HEK293 (cell line): ENCODE data around the gene CCDC158.

Experiments used
- CTCF ChIA-PET: fragments of 350-600 bp; formaldehyde crosslinking; extraction: SDS; loops from one replicate; lab custom pipeline; 2021; ENCODE audit warnings: antibody characterized with exemption; lab: Yijun Ruan, JAX
- POLR2A ChIA-PET: fragments of 300-600 bp; formaldehyde crosslinking; extraction: SDS; loops from one replicate; lab custom pipeline; 2020; ENCODE audit warnings: antibody characterized with exemption, inconsistent platforms; lab: Yijun Ruan, JAX
- H3K27ac ChIP-seq: fragments of 200-500 bp; sonication (Bioruptor generic); 2 replicates; pipeline ENCODE4 v1.5.1; 2014; ENCODE audit warnings: low read depth, low read length, control low read depth, inconsistent platforms; ENCODE audit errors: extremely low read depth
- H3K36me3 ChIP-seq, 2 experiments: fragments of 200-500 bp in 1 of 2; sonication (Bioruptor generic) in 1 of 2; 1 replicate in 1 of 2; 2 replicates in 1 of 2; pipeline ENCODE4 v1.5.1; 2014 to 2017; ENCODE audit warnings: inconsistent platforms in 2 of 2, low read length in 2 of 2; ENCODE audit not compliant: control insufficient read depth in 2 of 2, insufficient read depth in 1 of 2
- H3K4me1 ChIP-seq: fragments of 200-500 bp; sonication (Bioruptor generic); 2 replicates; pipeline ENCODE4 v1.5.1; 2014; ENCODE audit warnings: mild to moderate bottlenecking, low read length, inconsistent platforms; ENCODE audit not compliant: control insufficient read depth, insufficient read depth
- H3K4me3 ChIP-seq: 2 replicates; pipeline ENCODE4 v1.5.1; 2011; ENCODE audit warnings: low read depth, mild to moderate bottlenecking, control low read depth, low read length, moderate library complexity
- H3K9me3 ChIP-seq: fragments of 200-500 bp; sonication (Bioruptor generic); 2 replicates; pipeline ENCODE4 v1.5.1; 2014; ENCODE audit warnings: low read depth, low read length, inconsistent platforms; ENCODE audit not compliant: control insufficient read depth, insufficient read depth
- FEZF1 ChIP-seq: fragments of 450-650 bp; formaldehyde crosslinking; IDR thresholded peaks from 2 replicates; pipeline ENCODE4 v1.5.1; 2016; ENCODE audit warnings: missing biosample characterization, missing genetic modification characterization
- GLIS2 ChIP-seq: fragments of 450-650 bp; formaldehyde crosslinking; IDR thresholded peaks from 2 replicates; pipeline ENCODE4 v1.5.1; 2016; ENCODE audit warnings: missing biosample characterization, missing genetic modification characterization
- RBAK ChIP-seq: fragments of 450-650 bp; formaldehyde crosslinking; IDR thresholded peaks from 2 replicates; pipeline ENCODE4 v1.5.1; 2016; ENCODE audit warnings: missing biosample characterization, missing genetic modification characterization
- YY1 ChIP-seq: fragments of 450-650 bp; formaldehyde crosslinking; IDR thresholded peaks from 2 replicates; pipeline ENCODE4 v1.5.1; 2018; ENCODE audit warnings: missing biosample characterization, missing genetic modification characterization
- ZBTB17 ChIP-seq: fragments of 450-650 bp; formaldehyde crosslinking; IDR thresholded peaks from 2 replicates; pipeline ENCODE4 v1.5.1; 2016; ENCODE audit warnings: missing biosample characterization, missing genetic modification characterization
- ZBTB8A ChIP-seq: fragments of 450-650 bp; formaldehyde crosslinking; IDR thresholded peaks from 2 replicates; pipeline ENCODE4 v1.5.1; 2016; ENCODE audit warnings: missing biosample characterization, missing genetic modification characterization
- ZNF140 ChIP-seq: fragments of 450-650 bp; formaldehyde crosslinking; IDR thresholded peaks from 2 replicates; pipeline ENCODE4 v1.5.1; 2016; ENCODE audit warnings: missing biosample characterization, missing genetic modification characterization
- ZNF335 ChIP-seq: fragments of 450-650 bp; formaldehyde crosslinking; conservative IDR thresholded peaks from 2 replicates; pipeline ENCODE4 v1.5.1; 2016; ENCODE audit warnings: missing biosample characterization, missing genetic modification characterization
- ZNF37A ChIP-seq: fragments of 450-650 bp; IDR thresholded peaks from 2 replicates; pipeline ENCODE4 v1.5.1; 2018; ENCODE audit warnings: missing biosample characterization, missing genetic modification characterization
- ZNF433 ChIP-seq: fragments of 450-650 bp; formaldehyde crosslinking; IDR thresholded peaks from 2 replicates; pipeline ENCODE4 v1.5.1; 2016; ENCODE audit warnings: missing biosample characterization, missing genetic modification characterization, low read depth
- ZNF501 ChIP-seq: fragments of 450-650 bp; formaldehyde crosslinking; IDR thresholded peaks from 2 replicates; pipeline ENCODE4 v1.5.1; 2016; ENCODE audit warnings: missing biosample characterization, missing genetic modification characterization
- ZNF600 ChIP-seq: fragments of 450-650 bp; formaldehyde crosslinking; IDR thresholded peaks from 2 replicates; pipeline ENCODE4 v1.5.1; 2016; ENCODE audit warnings: missing biosample characterization, missing genetic modification characterization
- ZNF621 ChIP-seq: fragments of 450-650 bp; formaldehyde crosslinking; IDR thresholded peaks from 2 replicates; pipeline ENCODE4 v1.5.1; 2017; ENCODE audit warnings: missing biosample characterization, missing genetic modification characterization
- ZNF629 ChIP-seq: fragments of 450-650 bp; formaldehyde crosslinking; IDR thresholded peaks from 2 replicates; pipeline ENCODE4 v1.5.1; 2017; ENCODE audit warnings: missing biosample characterization, missing genetic modification characterization
- ZNF660 ChIP-seq: fragments of 450-650 bp; IDR thresholded peaks from 2 replicates; pipeline ENCODE4 v1.5.1; 2018; ENCODE audit warnings: missing biosample characterization, mild to moderate bottlenecking, missing genetic modification characterization
- ZNF76 ChIP-seq: fragments of 450-650 bp; formaldehyde crosslinking; IDR thresholded peaks from 2 replicates; pipeline ENCODE4; 2016; ENCODE audit warnings: low read depth, missing biosample characterization, missing genetic modification characterization, borderline replicate concordance
- ZNF768 ChIP-seq: fragments of 450-650 bp; formaldehyde crosslinking; IDR thresholded peaks from 2 replicates; pipeline ENCODE4 v1.5.1; 2018; ENCODE audit warnings: missing biosample characterization, mild to moderate bottlenecking, missing genetic modification characterization
- ZNF843 ChIP-seq: fragments of 450-650 bp; formaldehyde crosslinking; IDR thresholded peaks from 2 replicates; pipeline ENCODE4 v1.5.1; 2016; ENCODE audit warnings: missing biosample characterization, missing genetic modification characterization
- ZSCAN30 ChIP-seq: fragments of 450-650 bp; IDR thresholded peaks from 2 replicates; pipeline ENCODE4 v1.5.1; 2018; ENCODE audit warnings: missing biosample characterization, mild to moderate bottlenecking, missing genetic modification characterization, moderate library complexity
- TF ChIP-seq, protein P1 (sequence below): fragments of 450-650 bp; formaldehyde crosslinking; IDR thresholded peaks from 2 replicates; pipeline ENCODE4 v1.5.1; 2016; ENCODE audit warnings: missing biosample characterization, missing genetic modification characterization, low read depth
- TF ChIP-seq, protein P2 (sequence below): fragments of 450-650 bp; formaldehyde crosslinking; IDR thresholded peaks from 2 replicates; pipeline ENCODE4; 2016; ENCODE audit warnings: missing biosample characterization, missing genetic modification characterization
- TF ChIP-seq, protein P3 (sequence below): IDR thresholded peaks from 2 replicates; pipeline ENCODE4 v1.6.1; 2011; ENCODE audit warnings: mild to moderate bottlenecking, low read depth, low read length, borderline replicate concordance
- TF ChIP-seq, protein P4 (sequence below): fragments of 450-650 bp; formaldehyde crosslinking; IDR thresholded peaks from 2 replicates; pipeline ENCODE4 v1.5.1; 2016; ENCODE audit warnings: missing biosample characterization, missing genetic modification characterization
- TF ChIP-seq, protein P5 (sequence below): fragments of 450-650 bp; formaldehyde crosslinking; IDR thresholded peaks from 2 replicates; pipeline ENCODE4 v1.5.1; 2016; ENCODE audit warnings: missing biosample characterization, missing genetic modification characterization, borderline replicate concordance
- TF ChIP-seq, protein P6 (sequence below): fragments of 450-650 bp; formaldehyde crosslinking; IDR thresholded peaks from 2 replicates; pipeline ENCODE4 v1.5.1; 2017; ENCODE audit warnings: missing biosample characterization, missing genetic modification characterization
- TF ChIP-seq, protein P7 (sequence below): fragments of 450-650 bp; formaldehyde crosslinking; IDR thresholded peaks from 2 replicates; pipeline ENCODE4 v1.5.1; 2016; ENCODE audit warnings: missing biosample characterization, missing genetic modification characterization

Gene CCDC158

DNA sequence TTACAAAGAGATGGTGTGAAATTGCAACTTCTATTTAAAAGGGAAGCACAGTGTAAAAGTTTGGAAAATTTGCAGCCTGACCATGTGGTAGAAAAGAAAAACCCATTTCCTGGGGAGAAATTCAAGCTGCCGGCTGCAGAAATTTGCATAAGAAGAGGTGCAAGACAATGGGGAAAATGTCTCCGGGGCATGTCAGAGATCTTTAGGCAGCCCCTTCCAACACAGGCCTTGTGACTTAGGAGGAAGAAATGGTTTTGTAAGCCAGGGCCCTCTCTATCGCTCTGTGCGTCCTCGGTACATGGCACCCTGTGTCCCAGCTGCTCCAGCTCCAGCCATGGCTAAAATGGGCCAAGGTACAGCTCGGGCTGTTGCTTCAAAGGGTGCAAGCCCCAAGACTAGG, 40.4 kb downstream of the CCDC158 start:
- H3K27ac ChIP-seq, result no peak overlapping the region
- no peaks in the 10 kb centered on the region for H3K9me3 ChIP-seq
- TF ChIP-seq RBAK (tag by site-specific recombination), result no peak
- no peak for TF ChIP-seq ZNF37A (tag by site-specific recombination)
- TF ChIP-seq, protein P1, sequence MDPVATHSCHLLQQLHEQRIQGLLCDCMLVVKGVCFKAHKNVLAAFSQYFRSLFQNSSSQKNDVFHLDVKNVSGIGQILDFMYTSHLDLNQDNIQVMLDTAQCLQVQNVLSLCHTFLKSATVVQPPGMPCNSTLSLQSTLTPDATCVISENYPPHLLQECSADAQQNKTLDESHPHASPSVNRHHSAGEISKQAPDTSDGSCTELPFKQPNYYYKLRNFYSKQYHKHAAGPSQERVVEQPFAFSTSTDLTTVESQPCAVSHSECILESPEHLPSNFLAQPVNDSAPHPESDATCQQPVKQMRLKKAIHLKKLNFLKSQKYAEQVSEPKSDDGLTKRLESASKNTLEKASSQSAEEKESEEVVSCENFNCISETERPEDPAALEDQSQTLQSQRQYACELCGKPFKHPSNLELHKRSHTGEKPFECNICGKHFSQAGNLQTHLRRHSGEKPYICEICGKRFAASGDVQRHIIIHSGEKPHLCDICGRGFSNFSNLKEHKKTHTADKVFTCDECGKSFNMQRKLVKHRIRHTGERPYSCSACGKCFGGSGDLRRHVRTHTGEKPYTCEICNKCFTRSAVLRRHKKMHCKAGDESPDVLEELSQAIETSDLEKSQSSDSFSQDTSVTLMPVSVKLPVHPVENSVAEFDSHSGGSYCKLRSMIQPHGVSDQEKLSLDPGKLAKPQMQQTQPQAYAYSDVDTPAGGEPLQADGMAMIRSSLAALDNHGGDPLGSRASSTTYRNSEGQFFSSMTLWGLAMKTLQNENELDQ (tag by site-specific recombination), result no peak
- TF ChIP-seq ZNF140 (tag by site-specific recombination), result no peak
- TF ChIP-seq ZNF768, result no peak
- TF ChIP-seq, protein P2, sequence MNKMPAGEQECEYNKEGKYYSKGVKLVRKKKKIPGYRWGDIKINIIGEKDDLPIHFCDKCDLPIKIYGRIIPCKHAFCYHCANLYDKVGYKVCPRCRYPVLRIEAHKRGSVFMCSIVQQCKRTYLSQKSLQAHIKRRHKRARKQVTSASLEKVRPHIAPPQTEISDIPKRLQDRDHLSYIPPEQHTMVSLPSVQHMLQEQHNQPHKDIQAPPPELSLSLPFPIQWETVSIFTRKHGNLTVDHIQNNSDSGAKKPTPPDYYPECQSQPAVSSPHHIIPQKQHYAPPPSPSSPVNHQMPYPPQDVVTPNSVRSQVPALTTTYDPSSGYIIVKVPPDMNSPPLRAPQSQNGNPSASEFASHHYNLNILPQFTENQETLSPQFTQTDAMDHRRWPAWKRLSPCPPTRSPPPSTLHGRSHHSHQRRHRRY (tag by site-specific recombination), result no peak
- TF ChIP-seq, protein P3, sequence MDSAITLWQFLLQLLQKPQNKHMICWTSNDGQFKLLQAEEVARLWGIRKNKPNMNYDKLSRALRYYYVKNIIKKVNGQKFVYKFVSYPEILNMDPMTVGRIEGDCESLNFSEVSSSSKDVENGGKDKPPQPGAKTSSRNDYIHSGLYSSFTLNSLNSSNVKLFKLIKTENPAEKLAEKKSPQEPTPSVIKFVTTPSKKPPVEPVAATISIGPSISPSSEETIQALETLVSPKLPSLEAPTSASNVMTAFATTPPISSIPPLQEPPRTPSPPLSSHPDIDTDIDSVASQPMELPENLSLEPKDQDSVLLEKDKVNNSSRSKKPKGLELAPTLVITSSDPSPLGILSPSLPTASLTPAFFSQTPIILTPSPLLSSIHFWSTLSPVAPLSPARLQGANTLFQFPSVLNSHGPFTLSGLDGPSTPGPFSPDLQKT, result no peak
- TF ChIP-seq FEZF1 (tag by site-specific recombination), result no peak
- TF ChIP-seq ZNF629, result no peak
- no peak for TF ChIP-seq ZNF433 (tag by site-specific recombination)
- TF ChIP-seq YY1 (tag by site-specific recombination), result no peak
- TF ChIP-seq GLIS2 (tag by site-specific recombination), result no peak
- TF ChIP-seq, protein P4, sequence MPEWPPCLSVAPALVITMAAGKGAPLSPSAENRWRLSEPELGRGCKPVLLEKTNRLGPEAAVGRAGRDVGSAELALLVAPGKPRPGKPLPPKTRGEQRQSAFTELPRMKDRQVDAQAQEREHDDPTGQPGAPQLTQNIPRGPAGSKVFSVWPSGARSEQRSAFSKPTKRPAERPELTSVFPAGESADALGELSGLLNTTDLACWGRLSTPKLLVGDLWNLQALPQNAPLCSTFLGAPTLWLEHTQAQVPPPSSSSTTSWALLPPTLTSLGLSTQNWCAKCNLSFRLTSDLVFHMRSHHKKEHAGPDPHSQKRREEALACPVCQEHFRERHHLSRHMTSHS, result no peak
- peaks cover 2% of the 10 kb centered on the region; the same call in 1 of the 2 replicates for H3K4me1 ChIP-seq
- no peak overlapping the region for H3K4me3 ChIP-seq
- ChIA-PET CTCF (no interaction called here), POLR2A (no interaction called here)
- no peaks in the 10 kb centered on the region for H3K36me3 ChIP-seq

DNA sequence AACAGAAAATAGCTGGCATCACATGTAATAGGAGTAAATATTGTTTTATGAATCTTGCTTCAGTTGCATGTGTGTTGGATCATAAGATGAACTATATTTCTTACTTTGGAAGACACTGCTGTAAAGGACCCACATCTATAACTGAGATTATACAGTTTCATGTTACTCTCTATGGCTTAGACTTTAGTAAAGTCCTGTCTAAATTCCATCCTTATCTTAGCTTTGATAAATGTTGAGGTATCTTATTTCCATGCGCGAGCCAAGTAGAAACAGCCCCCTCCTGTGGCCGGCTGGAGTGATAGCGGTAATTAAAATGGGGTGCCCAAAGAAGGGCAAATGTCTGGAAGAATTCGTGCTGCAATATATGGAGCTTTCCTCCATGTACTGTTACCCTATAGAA, 43.0 kb downstream of the CCDC158 start:
- POLR2A ChIA-PET, result interaction anchor here (1.4 kb wide), 1 partner anchor 72 kb away, joined by 6 read pairs; the partner anchor contains the start of gene STBD1
- H3K36me3 ChIP-seq, result no peaks in the 10 kb centered on the region
- TF ChIP-seq, protein P5, sequence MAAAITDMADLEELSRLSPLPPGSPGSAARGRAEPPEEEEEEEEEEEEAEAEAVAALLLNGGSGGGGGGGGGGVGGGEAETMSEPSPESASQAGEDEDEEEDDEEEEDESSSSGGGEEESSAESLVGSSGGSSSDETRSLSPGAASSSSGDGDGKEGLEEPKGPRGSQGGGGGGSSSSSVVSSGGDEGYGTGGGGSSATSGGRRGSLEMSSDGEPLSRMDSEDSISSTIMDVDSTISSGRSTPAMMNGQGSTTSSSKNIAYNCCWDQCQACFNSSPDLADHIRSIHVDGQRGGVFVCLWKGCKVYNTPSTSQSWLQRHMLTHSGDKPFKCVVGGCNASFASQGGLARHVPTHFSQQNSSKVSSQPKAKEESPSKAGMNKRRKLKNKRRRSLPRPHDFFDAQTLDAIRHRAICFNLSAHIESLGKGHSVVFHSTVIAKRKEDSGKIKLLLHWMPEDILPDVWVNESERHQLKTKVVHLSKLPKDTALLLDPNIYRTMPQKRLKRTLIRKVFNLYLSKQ (tag by site-specific recombination), result no peak
- TF ChIP-seq ZBTB17, result peak; percentile 32; the same call in 1 of the 2 replicates
- no peak for TF ChIP-seq ZNF621 (tag by site-specific recombination)
- no peak for TF ChIP-seq ZNF76
- TF ChIP-seq ZBTB8A (tag by site-specific recombination), result peak; percentile 40
- peak; percentile 63 for TF ChIP-seq ZNF600 (tag by site-specific recombination)
- peak; percentile 43; the same call in 1 of the 2 replicates for TF ChIP-seq ZNF335 (tag by site-specific recombination)
- TF ChIP-seq ZNF843 (tag by site-specific recombination), result peak; percentile 81
- TF ChIP-seq ZNF660 (tag by site-specific recombination), result 0 out of 2 replicates have a peak, but pooled peaks have one; percentile 46
- peak; percentile 69; the same call in 1 of the 2 replicates for TF ChIP-seq ZSCAN30
- TF ChIP-seq, protein P6, sequence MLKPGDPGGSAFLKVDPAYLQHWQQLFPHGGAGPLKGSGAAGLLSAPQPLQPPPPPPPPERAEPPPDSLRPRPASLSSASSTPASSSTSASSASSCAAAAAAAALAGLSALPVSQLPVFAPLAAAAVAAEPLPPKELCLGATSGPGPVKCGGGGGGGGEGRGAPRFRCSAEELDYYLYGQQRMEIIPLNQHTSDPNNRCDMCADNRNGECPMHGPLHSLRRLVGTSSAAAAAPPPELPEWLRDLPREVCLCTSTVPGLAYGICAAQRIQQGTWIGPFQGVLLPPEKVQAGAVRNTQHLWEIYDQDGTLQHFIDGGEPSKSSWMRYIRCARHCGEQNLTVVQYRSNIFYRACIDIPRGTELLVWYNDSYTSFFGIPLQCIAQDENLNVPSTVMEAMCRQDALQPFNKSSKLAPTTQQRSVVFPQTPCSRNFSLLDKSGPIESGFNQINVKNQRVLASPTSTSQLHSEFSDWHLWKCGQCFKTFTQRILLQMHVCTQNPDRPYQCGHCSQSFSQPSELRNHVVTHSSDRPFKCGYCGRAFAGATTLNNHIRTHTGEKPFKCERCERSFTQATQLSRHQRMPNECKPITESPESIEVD (tag by site-specific recombination), result peak; percentile 57
- 0 out of 2 replicates have a peak, but pooled peaks have one; percentile 49 for TF ChIP-seq ZNF501 (tag by site-specific recombination)
- TF ChIP-seq, protein P7, sequence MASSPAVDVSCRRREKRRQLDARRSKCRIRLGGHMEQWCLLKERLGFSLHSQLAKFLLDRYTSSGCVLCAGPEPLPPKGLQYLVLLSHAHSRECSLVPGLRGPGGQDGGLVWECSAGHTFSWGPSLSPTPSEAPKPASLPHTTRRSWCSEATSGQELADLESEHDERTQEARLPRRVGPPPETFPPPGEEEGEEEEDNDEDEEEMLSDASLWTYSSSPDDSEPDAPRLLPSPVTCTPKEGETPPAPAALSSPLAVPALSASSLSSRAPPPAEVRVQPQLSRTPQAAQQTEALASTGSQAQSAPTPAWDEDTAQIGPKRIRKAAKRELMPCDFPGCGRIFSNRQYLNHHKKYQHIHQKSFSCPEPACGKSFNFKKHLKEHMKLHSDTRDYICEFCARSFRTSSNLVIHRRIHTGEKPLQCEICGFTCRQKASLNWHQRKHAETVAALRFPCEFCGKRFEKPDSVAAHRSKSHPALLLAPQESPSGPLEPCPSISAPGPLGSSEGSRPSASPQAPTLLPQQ (tag by site-specific recombination), result peak; percentile 67; the same call in 1 of the 2 replicates

More for the DNA sequence above, 43.0 kb downstream of the CCDC158 start:
- CTCF ChIA-PET, result interaction anchor here (0.6 to 6.1 kb wide), 31 partner anchors 9 to 382 kb away, joined by 3 to 119 read pairs (median 3); partner anchors contain the start of gene STBD1
- Histone ChIP-seq H3K27ac (no peak overlapping the region), H3K4me1 (peaks cover 2% of the 10 kb centered on the region; the same call in 1 of the 2 replicates), H3K4me3 (no peak overlapping the region), H3K9me3 (no peaks in the 10 kb centered on the region)
